ENCODE measurements around the gene GPR62.

DNA sequence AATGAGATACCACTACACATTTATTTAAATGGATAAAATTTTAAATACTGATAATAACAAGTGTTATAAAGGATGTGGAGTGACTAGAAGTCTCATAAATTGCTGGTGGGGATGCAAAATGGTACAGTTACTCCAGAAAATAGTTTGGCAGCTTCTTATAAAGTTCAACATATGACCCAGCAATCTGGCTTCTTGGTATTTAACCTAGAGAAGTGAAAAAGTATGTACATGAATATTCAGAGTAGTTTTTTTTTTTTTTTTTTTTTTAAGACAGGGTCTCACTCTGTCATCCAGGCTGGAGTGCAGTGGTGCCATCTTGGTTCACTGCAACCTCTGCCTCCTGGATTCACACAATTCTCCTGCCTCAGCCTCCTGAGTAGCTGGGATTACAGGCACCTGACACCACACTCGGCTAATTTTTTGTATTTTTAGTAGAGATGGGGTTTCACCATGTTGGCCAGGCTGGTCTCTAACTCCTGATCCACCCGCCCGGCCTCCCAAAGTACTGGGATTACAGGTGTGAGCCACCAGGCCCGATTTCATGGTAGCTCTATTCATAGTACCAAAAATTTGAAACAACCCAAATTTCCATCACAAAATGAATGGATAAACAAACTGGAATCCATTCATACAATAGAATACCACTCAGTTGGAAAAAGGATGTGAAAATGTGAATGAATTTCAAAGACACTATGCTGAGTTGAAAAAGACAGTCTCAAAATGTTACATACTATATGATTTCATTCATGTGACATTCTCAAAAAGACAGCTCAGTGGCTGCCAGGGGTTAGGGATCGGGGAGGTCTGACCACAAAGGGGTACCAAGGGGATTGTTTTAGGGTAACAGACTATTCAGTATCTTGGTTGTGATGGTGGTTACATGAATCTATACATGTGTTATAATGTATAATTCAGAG lies 27.9 kb upstream of the GPR62 start:
- TF ChIP-seq, protein P1, sequence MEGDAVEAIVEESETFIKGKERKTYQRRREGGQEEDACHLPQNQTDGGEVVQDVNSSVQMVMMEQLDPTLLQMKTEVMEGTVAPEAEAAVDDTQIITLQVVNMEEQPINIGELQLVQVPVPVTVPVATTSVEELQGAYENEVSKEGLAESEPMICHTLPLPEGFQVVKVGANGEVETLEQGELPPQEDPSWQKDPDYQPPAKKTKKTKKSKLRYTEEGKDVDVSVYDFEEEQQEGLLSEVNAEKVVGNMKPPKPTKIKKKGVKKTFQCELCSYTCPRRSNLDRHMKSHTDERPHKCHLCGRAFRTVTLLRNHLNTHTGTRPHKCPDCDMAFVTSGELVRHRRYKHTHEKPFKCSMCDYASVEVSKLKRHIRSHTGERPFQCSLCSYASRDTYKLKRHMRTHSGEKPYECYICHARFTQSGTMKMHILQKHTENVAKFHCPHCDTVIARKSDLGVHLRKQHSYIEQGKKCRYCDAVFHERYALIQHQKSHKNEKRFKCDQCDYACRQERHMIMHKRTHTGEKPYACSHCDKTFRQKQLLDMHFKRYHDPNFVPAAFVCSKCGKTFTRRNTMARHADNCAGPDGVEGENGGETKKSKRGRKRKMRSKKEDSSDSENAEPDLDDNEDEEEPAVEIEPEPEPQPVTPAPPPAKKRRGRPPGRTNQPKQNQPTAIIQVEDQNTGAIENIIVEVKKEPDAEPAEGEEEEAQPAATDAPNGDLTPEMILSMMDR (conservative IDR thresholded peaks at IDR 0.05): no peak
- TF ChIP-seq EZH2 (IDR thresholded peaks at IDR 0.05; ENCODE audit: low read depth): no peak
